Activated CD4-positive, alpha-beta T cell treated with anti-CD3 and anti-CD28 coated beads, Interleukin-10, Interleukin-2, amounts not matched to agents 100 ng/mL and 50 ng/mL, durations not matched to agents 16 hours and 8 hours (primary cell): ENCODE measurements around the gene FAM83F.
"Not testable (repeated sequence)": the region's sequence is repeated elsewhere in the genome, so short reads cannot be mapped to it uniquely, and the experiment has no call there.

Experiments
- DNase-seq: peaks from one replicate; pipeline ENCODE4 v3.0.0-alpha.2; 2020

The FAM83F gene

DNA sequence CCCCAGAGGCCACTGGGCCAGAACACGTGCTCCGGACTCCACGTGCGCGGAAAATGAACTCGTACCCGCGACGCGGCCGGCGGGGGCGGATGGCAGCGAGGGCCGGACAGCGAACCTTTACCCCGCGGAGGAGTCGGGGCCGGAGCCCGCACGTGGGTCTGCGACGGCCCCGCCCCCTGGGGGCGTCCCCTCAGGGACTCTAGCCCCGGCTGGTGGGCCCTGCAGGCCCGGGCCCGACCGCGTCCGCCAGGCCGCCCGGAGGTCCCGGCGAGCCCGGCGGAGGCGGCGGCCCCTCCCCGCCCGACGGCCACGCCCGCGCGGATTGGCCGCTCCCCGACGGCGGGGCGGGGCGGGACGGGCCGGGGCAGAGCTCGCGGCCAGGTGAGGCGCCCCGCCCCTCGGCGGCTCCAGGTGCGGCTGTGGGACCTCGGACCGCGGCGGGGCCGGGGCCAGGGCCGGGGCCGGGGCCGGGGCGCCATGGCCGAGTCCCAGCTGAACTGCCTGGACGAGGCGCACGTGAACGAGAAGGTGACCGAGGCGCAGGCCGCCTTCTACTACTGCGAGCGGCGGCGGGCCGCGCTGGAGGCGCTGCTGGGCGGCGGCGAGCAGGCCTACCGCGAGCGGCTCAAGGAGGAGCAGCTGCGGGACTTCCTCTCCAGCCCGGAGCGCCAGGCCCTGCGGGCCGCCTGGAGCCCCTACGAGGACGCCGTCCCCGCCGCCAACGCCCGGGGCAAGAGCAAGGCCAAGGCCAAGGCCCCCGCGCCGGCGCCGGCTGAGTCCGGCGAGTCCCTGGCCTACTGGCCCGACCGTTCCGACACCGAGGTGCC lies at the start of gene FAM83F:
FAM83F (plus strand) TSS at position 389 of the 827 bp plus-strand sequence; CDS start at position 478, 89 bp downstream.
- DNase-seq: no peak

DNA sequence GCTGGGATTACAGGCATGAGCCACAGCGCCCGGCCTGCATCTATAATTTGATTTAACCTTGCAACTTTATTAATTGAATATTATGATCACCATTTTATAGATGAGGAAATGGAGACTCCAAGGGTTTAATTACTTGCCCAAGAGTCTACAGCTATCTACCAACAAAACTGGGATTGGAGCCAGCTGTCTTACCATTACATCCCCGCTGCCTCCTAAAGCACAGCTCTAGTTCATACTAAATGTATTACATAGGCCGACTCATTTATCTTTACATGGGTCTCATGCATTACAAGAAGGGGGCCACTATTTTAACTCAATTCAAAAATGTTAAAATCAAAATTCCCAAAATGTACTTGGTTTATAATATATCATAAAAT lies 48.6 kb upstream of the FAM83F start:
- no peak for DNase-seq

- DNase-seq: no peak
These were observed 48.1 kb upstream of the FAM83F start for GRCh38 chr22:39946503-39947219.

GRCh38 chr22:39947220-39948216 lies 47.2 kb upstream of the FAM83F start:
- no peak for DNase-seq

- no peak for DNase-seq
These were observed 44.6 kb upstream of the FAM83F start for GRCh38 chr22:39949964-39950737.

GRCh38 chr22:39951603-39952293 lies 43.0 kb upstream of the FAM83F start:
- DNase-seq: not testable (repeated sequence)

DNA sequence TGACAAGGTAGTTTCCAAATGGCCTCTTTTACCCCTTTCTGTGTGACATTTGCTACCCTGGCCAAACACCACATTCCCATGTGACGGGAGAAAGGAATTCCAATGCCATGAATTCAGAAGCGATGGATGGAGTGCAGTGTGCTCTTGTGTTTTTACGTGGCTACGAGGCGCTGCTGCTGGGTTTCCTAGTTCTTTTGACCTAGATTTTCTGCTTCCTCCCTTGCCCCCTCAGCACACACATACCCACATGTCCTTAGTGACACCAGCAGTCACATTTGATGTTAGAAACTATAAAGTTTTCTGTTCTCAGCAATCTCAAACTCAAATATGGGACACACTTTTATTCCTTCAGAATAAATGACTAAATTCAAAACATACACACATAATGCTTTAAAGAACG lies 42.4 kb upstream of the FAM83F start:
- no peak for DNase-seq

GRCh38 chr22:39953101-39953500 lies 41.7 kb upstream of the FAM83F start:
- DNase-seq: no peak

DNA sequence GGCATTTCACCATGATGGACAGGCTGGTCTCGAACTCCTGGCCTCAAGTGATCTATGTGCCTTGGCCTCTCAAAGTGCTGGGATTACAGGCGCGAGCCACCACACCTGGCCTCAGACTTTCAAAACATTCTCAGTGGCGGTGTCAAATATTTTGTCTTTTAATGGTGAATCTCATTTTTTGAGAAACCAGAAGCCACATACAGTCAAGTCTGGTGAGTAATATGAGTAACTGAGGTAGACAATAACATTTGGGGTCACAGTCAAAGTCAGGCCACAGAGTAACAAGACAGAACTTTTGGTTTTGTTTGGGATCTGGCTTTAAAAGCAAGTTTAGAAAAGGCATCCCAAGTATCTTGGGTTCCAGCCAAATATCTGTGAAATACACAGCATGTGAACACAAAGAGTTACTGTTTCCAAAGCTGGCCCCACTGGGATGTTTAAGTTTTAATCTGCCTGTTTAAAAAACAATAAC lies 40.1 kb upstream of the FAM83F start:
- DNase-seq: peak; percentile 65

DNA sequence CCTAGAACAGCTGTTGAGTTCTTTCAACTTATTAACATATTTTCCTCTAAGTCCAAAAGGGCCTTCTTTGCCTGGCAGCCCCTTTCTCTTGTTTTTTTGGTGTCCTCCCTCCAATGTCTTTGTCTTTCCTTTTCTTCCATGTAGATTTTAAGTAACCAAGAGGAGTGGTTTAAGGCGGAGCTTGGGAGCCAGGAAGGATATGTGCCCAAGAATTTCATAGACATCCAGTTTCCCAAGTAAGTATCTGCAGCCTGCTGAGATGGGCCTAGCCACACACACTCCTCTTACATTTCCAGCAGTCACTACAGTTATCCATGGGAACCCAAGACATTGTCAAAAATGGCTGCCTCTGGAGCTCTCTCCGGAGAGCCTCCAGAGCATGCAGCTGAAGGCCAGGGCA lies 39.1 kb upstream of the FAM83F start:
- DNase-seq: no peak

DNA sequence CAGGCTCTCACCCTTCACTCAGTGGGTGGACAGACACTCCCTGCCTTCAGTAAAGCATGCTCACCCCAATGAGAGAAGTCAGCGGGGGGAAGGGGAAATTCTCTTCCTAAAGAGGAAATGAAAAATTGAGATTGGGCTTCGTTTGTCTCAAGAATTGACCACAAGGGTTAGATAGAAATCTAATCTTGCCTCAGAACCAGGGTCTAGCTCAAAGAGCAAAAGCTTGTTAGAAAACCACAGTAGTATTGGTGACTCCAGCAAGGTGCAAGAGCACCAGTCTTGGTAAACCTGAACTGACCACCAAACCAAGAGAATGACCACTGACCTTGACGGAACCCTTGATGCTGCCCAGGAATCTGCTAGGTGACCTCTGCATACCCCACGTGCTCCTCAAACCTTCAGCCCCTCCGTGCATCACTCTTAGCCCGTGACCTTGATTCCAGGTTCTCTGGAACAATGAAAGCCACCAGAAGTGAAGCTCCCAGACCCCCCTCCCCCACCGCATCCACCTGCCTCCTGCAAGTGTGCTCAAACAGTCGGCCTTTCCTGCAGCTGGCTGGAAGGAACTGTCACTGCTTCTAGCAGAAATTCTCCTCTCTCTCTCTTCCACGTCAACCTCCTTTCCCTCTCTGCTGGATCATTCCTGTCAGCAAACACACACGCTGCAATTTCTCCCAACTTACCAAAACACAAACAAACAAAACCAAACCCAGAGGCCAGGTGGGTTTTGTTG lies 37.7 kb upstream of the FAM83F start:
- DNase-seq: no peak

DNA sequence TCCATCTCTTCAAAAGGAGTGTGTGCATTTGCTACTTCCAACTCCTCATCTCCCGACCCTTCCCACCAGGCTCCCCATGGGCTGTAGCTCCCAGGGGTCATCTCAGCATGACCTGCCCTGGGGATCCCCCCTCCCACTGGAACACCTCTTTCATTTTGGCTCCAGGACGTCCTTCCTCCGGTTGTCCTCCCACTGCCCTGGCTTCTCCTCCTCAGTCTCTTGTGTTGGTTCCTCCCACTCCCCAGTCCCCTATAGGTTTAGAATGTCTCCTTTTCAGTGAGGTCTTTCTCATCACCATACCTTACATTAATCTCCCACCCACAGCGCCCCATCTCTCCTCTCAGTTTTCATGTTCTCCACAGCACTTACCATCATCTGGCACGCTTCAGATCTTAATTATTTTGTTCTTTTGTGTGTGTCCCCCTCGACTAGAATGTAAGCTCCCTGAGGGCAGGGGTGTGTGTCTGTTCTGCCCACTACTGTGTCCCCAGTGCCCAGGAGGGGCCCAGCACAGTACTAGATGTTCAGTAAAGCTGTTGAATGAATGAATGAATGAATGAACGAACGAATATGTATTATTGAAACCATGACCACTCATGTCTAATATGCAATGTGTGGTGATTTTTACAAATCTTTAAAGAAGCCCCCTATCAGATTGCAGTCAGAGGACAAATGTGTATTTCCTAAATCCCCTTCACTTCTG lies 36.6 kb upstream of the FAM83F start:
- DNase-seq: no peak

- DNase-seq: no peak
These were observed 35.7 kb upstream of the FAM83F start for GRCh38 chr22:39958949-39959639.

DNA sequence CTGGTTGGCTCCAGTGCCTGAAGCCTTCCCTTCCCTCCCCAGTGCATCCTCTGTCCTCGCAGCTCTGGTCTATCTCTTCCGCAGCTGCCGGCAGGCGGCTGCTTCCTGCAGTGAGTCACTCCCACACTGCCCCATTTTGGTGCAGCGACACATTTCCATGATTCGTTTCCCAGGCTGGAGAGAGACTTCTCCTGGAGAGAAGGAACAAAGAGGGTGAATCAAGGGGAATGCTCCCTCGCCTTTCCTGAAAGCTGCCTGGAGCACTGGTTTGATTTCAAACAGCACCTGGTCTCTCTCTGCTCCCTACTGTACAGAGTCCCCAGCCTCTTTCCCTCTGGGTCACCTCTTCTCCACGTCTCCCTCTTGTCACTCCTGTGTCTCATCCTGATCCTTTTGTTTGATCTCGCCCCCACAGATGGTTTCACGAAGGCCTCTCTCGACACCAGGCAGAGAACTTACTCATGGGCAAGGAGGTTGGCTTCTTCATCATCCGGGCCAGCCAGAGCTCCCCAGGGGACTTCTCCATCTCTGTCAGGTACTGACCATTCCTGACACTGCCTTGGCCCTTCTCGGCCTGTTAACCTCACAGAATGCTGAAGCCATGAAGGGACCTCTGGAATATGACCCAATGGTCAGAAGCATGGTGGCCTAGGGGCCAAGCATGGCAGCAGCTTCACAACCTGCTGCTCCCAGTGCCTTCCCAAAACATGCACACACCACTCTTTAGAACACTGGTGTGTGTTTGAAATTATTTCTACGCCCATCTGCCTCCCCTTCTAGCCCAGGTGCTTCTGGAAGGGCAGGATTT lies 34.9 kb upstream of the FAM83F start, which contains the start of gene TMA7B:
TMA7B (plus strand) TSS at position 758 of the 808 bp plus-strand sequence. CDS start 3,978 bp downstream, outside the sequence.
- peak; percentile 53 for DNase-seq

DNA sequence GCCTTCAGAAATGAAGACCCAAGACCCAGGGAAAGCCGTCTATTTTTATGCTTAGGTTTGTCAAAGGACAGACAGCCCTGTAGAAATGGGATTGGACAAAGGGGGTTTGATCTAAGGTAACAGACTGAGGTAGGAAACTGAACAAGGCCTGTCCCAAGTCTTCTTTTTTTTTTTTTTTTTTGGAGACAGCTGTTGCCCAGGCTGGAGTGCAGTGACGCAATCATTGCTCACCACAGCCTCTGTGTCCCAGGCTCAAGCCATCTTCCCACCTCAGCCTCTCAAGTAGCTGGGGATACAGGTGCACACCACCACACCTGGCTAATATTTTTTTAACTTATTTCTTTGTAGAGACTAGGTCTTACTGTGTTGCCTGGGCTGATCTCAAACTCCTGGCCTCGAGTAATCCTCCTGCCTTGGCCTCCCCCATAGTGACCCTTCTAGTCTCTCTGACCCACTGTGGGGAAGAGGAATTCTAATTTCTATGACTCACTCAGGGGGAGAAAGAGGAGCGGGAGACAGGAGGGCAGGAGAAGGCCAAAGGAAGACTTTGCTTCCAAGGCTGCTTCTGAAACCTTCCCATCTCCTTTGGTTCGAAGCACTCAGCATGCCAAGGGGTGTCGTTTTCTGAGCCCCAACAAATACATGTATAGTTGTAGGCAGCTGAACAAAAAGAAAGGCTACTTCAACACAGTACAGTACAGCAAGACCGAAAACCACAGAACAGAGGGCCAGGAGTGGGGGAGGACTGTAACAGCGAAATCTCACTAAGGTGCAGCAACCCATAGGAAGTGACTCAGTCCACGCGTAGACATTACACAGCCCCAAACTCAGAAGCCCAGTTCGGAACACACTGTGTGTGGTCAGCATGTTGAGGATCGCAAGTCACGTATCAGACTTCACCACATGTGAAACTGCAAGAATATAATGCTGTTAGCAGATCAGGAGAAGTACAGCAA lies 33.7 kb upstream of the FAM83F start:
- peak; percentile 96 for DNase-seq

- no peak for DNase-seq
These were observed 32.7 kb upstream of the FAM83F start for GRCh38 chr22:39962071-39962470.

- no peak for DNase-seq
These were observed 29.0 kb upstream of the FAM83F start for GRCh38 chr22:39965748-39966147.
